Measurements from ENCODE around the gene DVL3.

GRCh38 chr3:184145751-184146270 is 9.4 kb upstream of the DVL3 start:
- no peak for TF ChIP-seq POLR2A (IDR thresholded peaks at IDR 0.05)
- no peak for TF ChIP-seq CTCF (IDR thresholded peaks at IDR 0.05)
